ENCODE results near the gene KAT2B.
"Not testable (repeated sequence)": the region's sequence is repeated elsewhere in the genome, so short reads cannot be mapped to it uniquely, and the experiment has no call there.

The KAT2B gene

DNA sequence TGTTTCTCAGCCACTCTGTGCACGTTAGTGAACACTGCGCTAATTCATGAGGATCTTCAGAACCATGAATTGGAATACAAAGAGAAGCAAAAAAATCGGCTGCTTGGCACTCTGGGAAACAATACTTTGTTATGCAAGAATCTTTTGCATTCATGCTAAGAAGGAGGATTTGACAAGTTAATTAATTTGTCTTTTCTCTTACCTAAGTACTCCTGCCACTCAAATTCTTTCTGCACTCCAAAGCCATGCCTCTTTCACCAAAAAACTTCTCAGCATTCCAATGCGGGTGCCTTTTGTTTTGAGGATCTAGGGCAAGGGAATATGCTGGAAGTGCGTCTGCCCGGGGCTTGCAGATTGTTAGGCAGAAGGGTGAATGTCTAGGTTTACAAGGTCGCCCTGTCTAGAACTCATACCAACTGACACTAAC, 11.3 kb upstream of the KAT2B start:
- no peak overlapping the region for H3K4me3 ChIP-seq (replicated peaks in 1 of 2; ENCODE audit: low read depth in 2 of 2, low read length in 2 of 2)
- no peak for DNase-seq (ENCODE audit: low read depth in 2 of 2)
- TF ChIP-seq, protein P1, sequence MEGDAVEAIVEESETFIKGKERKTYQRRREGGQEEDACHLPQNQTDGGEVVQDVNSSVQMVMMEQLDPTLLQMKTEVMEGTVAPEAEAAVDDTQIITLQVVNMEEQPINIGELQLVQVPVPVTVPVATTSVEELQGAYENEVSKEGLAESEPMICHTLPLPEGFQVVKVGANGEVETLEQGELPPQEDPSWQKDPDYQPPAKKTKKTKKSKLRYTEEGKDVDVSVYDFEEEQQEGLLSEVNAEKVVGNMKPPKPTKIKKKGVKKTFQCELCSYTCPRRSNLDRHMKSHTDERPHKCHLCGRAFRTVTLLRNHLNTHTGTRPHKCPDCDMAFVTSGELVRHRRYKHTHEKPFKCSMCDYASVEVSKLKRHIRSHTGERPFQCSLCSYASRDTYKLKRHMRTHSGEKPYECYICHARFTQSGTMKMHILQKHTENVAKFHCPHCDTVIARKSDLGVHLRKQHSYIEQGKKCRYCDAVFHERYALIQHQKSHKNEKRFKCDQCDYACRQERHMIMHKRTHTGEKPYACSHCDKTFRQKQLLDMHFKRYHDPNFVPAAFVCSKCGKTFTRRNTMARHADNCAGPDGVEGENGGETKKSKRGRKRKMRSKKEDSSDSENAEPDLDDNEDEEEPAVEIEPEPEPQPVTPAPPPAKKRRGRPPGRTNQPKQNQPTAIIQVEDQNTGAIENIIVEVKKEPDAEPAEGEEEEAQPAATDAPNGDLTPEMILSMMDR (IDR thresholded peaks at IDR 0.05; ENCODE audit: low read depth, low read length): no peak

DNA sequence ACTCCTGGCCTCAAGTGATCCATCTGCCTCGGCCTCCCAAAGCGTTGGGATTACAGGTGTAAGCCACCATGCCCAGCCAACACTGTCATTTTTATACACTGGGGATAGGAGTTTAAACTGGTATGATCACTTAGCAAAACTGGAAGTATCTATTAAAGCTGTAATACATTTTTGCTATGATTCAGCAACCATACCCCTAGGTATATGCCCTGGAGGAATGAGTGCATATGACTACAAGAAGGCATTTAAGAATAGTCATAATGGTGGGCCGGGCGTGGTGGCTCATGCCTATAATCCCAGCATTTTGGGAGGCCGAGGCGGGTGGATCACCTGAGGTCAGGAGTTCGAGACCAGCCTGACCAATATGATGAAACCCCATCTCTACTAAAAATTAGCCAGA, 8.3 kb upstream of the KAT2B start:
- H3K4me3 ChIP-seq (replicated peaks in 1 of 2; ENCODE audit: low read depth in 2 of 2, low read length in 2 of 2); DNase-seq (ENCODE audit: low read depth in 2 of 2): not testable (repeated sequence)

DNA sequence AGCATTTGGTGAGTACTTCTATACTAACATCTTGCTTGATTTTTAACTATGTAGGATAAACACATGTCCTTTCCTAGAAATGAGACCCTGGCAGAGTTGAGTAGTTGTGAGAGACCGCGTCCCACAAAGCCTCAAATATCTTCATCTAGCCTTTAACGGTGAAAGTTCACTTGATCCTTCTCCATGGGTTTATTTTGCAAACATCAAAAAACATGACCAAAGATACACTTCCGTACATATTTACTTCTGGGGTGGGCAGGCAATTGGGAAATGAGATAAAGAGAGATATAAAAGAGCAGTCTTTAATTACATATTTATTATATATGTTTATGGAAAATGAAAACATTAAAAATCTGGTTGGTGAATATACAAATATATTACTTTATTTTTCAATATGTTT, 5.2 kb upstream of the KAT2B start:
- no peak for DNase-seq (ENCODE audit: low read depth in 2 of 2)
- no peak overlapping the region for H3K4me3 ChIP-seq (replicated peaks in 1 of 2; ENCODE audit: low read depth in 2 of 2, low read length in 2 of 2)
- TF ChIP-seq, protein P1 (IDR thresholded peaks at IDR 0.05; ENCODE audit: low read depth, low read length): no peak

DNA sequence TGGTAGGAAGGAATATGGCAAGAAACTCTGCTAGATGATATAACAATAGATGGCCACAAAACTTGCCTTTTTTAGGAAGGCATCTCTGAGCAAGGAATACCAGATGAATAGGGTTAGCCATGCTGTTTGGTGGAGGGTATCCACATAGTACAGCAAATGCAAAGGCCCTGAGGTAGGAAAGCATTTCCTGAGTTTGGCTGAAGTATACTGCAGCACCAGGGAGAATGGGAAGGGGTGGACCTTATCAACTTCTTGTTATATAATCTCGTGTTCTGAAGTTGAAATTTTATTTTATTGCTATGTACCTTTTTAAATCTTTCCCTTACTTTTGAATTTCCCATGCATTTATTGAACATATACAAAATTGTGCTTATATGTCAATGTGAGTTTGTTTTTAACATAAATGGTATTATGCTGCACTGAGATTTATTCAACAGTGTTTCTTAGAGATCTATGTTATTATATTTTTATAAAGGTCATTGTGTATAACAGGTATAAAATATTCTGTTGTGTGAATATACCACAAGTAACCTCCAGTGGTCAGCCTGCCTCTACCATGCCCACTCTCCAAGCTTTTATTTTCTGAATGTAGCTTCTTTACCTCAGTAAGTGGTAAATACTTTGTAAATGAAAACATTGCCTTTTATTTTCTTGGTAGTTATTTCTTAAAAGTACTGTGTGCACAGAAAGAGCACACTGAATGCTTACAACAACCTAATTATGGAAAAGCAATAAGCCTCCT, 2.8 kb upstream of the KAT2B start:
- TF ChIP-seq, protein P1 (IDR thresholded peaks at IDR 0.05; ENCODE audit: low read depth, low read length): no peak
- DNase-seq (ENCODE audit: low read depth in 2 of 2): no peak
- no peak overlapping the region for H3K4me3 ChIP-seq (replicated peaks in 1 of 2; ENCODE audit: low read depth in 2 of 2, low read length in 2 of 2)

DNA sequence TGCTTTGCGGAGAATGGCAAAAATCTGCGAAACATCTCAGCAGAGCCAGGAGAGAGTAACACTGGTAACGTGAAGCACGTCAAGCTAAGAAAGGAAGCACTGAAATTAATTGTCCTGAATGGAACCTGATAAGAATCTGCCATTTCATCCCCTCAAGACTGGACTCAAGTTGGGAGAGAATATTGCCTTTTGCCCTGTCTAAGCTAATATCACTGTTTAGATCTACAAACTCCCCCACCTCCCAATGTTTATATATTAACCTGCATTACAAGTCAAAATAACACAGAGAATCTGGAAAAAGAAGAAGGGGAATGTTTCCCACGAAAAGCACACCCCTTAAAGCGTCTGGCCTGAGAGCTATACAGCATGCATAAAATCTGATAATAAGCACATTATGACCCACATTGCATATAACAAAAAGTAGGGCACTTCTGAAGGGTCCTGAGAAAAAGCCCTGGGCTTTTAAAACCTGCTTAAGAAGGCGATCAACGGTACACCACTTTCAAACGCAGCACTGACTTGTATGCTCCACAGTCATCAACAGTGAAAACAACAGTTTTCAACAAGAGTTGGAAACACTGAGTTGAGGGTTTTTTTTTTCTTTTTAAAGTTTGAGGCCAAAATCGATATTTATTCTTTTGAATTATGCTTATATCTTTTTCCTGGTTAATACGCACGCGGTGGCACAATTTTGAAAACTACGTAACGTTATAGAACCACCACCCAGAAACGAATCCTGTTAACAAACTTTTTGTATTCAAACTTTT, 1.4 kb upstream of the KAT2B start:
- H3K4me3 ChIP-seq (replicated peaks in 1 of 2; ENCODE audit: low read depth in 2 of 2, low read length in 2 of 2): peak overlapping the region; percentile 82 to 84
- DNase-seq (ENCODE audit: low read depth in 2 of 2): no peak
- TF ChIP-seq, protein P1 (IDR thresholded peaks at IDR 0.05; ENCODE audit: low read depth, low read length): no peak

DNA sequence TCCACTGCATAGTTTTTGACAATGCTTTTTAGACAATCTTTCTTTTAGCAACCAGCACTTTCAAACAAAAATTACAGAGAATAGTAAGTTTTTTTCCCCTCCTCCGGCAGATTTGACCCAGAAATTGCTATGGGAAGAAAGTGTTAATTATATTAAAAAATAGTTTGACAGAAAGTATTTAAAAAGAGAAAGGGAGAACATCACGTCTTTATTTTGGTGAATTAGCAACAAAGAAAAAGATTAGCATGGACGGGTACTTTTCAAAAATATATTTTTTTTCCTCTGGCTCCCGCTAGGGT, 831 bp upstream of the KAT2B start:
- H3K4me3 ChIP-seq (replicated peaks in 1 of 2; ENCODE audit: low read depth in 2 of 2, low read length in 2 of 2): peak overlapping the region; percentile 82 to 84
- TF ChIP-seq, protein P1 (IDR thresholded peaks at IDR 0.05; ENCODE audit: low read depth, low read length): no peak

DNA sequence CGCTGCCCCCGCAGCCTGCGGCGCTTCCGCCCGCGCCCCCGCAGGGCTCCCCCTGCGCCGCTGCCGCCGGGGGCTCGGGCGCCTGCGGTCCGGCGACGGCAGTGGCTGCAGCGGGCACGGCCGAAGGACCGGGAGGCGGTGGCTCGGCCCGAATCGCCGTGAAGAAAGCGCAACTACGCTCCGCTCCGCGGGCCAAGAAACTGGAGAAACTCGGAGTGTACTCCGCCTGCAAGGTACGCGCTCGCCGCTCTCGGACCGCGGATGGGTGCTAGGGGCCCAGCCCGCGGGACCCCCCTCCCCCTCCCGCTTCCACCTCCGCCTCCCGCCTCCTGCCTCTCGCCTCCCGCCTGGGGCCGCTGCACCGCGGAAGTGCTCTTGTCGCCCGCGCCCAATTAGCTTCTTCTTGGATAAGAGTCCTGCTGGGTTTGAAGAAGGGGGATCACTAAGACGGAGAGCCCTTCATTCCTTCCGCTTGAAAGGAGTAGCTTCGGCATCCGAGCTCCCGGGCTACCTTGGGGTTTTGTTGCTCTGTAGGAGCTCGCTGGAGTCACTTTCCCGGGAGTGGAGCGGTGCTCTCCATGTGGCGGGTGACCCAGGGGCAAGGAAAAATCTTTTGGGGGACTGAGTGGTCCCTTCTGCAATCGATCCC, 426 bp downstream of the KAT2B start:
- peak overlapping the region; percentile 82 to 84 for H3K4me3 ChIP-seq (replicated peaks in 1 of 2; ENCODE audit: low read depth in 2 of 2, low read length in 2 of 2)
- DNase-seq (ENCODE audit: low read depth in 2 of 2): peak; percentile 67 to 78
- TF ChIP-seq, protein P1 (IDR thresholded peaks at IDR 0.05; ENCODE audit: low read depth, low read length): peak; percentile 22

More for the DNA sequence above, 831 bp upstream of the KAT2B start:
- no peak for DNase-seq (ENCODE audit: low read depth in 2 of 2)
